Right atrium auricular region (tissue), 2 donors: ENCODE measurements around the gene THOC7. TPM values are rescaled to one million over a fixed set of nuclear protein-coding genes. Genes with fewer than 3 reads are reported as not detected.

ENCODE experiments used
- DNase-seq: peaks from one replicate; pipeline ENCODE4 v3.0.0-alpha.2; 2019; ENCODE audit warnings: low spot score
- H3K27ac ChIP-seq, 2 donors: fragments of 200-600 bp; sonication (generic); 1 replicate in 1 of 2; 2 replicates in 1 of 2; pipeline ENCODE4 v1.5.1; 2016 to 2019
- H3K27me3 ChIP-seq, 2 donors: fragments of 200-600 bp; sonication (generic); one replicate each; pipeline versions ENCODE4 v1.5.1 to v1.6.0; 2017 to 2019
- H3K36me3 ChIP-seq: fragments of 200-600 bp; sonication (generic); one replicate; pipeline ENCODE4 v1.5.1; 2016
- H3K4me1 ChIP-seq, 2 donors: fragments of 200-600 bp; sonication (generic); one replicate each; pipeline versions ENCODE4 v1.5.1 to v1.6.0; 2017 to 2019
- H3K4me3 ChIP-seq, 2 donors: fragments of 200-600 bp; sonication (generic); 1 replicate in 1 of 2; 2 replicates in 1 of 2; pipeline ENCODE4 v1.5.1; 2017 to 2019; ENCODE audit warnings: mild to moderate bottlenecking in 1 of 2, moderate library complexity in 1 of 2
- H3K9me3 ChIP-seq, 2 donors: fragments of 200-600 bp; sonication (generic); one replicate each; pipeline ENCODE4 v1.5.1; 2019
- CTCF ChIP-seq, 2 donors: fragments of 200-600 bp; sonication (generic); IDR thresholded peaks; one replicate each; pipeline ENCODE4 v1.5.1; 2019; ENCODE audit warnings: antibody characterized with exemption in 2 of 2
- total RNA-seq, 2 donors: library from RNA; depleted of rRNA; stranded (reverse); fragments of >200 nt; gene quantifications; one replicate each; pipeline ENCODE4 v1.1.0, GENCODE V29; 2016

THOC7 gene
- total RNA-seq, 2 donors from 2014 or later = 55.1 to 63.6 TPM

DNA sequence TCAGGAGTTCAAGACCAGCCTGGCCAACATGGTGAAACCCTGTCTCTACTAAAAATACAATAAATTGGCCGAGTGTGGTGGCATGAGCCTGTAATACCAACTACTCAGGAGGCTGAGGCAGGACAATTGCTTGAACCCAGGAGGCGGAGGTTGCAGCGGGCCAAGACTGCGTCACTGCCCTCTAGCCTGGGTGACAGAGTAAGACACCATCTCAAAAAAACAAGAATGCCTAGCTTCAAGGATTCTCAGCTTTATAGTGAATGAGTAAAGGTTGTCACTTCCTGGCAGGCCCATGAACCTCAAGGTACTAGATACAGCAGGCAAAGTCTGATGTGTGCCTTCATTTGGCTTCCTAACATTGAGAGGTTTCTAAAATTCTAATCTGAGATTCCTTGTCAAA, 14.4 kb downstream of the THOC7 start:
- H3K36me3 ChIP-seq = no peaks in the 10 kb centered on the region
- H3K27me3 ChIP-seq = no peaks in the 10 kb centered on the region
- no peak for TF ChIP-seq CTCF (IDR thresholded peaks at IDR 0.05)
- H3K4me1 ChIP-seq = peaks cover 0 to 9% of the 10 kb centered on the region in 2 donors
- no peak overlapping the region for H3K4me3 ChIP-seq
- no peaks in the 10 kb centered on the region for H3K9me3 ChIP-seq
- no peak for DNase-seq
- no peak overlapping the region for H3K27ac ChIP-seq

DNA sequence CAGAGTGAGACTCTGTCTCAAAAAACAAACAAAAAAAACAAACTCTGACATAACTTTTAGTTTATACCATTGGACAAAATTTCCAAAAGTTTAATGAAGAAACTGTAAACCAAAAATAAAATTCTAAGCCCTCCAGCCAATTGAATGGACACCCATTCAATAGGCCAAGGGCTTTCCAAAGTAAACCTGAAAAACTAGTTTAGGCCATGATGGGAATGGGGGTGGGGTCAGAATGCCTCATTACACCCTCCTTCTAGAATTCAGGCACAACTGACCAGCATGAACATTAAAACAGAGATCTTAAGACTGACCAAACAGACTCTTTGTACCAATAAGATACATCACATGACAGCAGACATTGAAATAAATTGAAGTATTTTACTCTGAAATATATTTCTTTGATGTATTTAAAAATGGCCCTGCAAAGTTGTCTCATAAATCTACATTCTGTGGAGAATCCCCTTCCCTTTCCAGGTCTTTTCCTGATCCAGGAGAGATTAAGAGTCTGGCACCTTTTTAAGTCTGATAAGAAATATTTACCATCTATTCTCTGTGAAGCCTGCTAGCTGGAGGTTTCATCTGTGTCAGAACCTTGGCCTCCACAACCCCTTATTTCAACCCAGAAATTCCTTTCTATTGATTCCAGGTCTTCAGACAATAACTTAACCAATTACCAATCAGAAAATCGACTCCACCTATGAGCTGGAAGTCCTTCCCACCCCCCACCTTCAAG, 15.7 kb downstream of the THOC7 start:
- H3K9me3 ChIP-seq = no peaks in the 10 kb centered on the region
- DNase-seq = no peak
- no peaks in the 10 kb centered on the region for H3K36me3 ChIP-seq
- no peak overlapping the region for H3K4me3 ChIP-seq
- no peaks in the 10 kb centered on the region for H3K27me3 ChIP-seq
- TF ChIP-seq CTCF (IDR thresholded peaks at IDR 0.05) = no peak
- peaks cover 0 to 9% of the 10 kb centered on the region in 2 donors for H3K4me1 ChIP-seq
- H3K27ac ChIP-seq = no peak overlapping the region

GRCh38 chr3:63845215-63845614, 18.4 kb downstream of the THOC7 start:
- H3K4me1 ChIP-seq = peaks cover 0 to 9% of the 10 kb centered on the region in 2 donors
- no peaks in the 10 kb centered on the region for H3K9me3 ChIP-seq
- no peak for TF ChIP-seq CTCF (IDR thresholded peaks at IDR 0.05)

GRCh38 chr3:63842127-63842526, 21.5 kb downstream of the THOC7 start:
- H3K4me1 ChIP-seq = peaks cover 0 to 9% of the 10 kb centered on the region in 2 donors
- no peak overlapping the region for H3K27ac ChIP-seq
- DNase-seq = no peak
- H3K4me3 ChIP-seq = no peak overlapping the region
- no peaks in the 10 kb centered on the region for H3K36me3 ChIP-seq
- TF ChIP-seq CTCF (IDR thresholded peaks at IDR 0.05) = no peak
- no peaks in the 10 kb centered on the region for H3K27me3 ChIP-seq
- H3K9me3 ChIP-seq = no peaks in the 10 kb centered on the region

More at GRCh38 chr3:63845215-63845614, 18.4 kb downstream of the THOC7 start:
- Histone ChIP-seq H3K27ac (no peak overlapping the region), H3K4me3 (no peak overlapping the region), H3K36me3 (no peaks in the 10 kb centered on the region), H3K27me3 (no peaks in the 10 kb centered on the region)
- no peak for DNase-seq

GRCh38 chr3:63841704-63842103, 21.9 kb downstream of the THOC7 start:
- no peak for DNase-seq
- no peak overlapping the region for H3K27ac ChIP-seq
- peaks cover 0 to 9% of the 10 kb centered on the region in 2 donors for H3K4me1 ChIP-seq
- no peak overlapping the region for H3K4me3 ChIP-seq
- H3K9me3 ChIP-seq = no peaks in the 10 kb centered on the region
- no peak for TF ChIP-seq CTCF (IDR thresholded peaks at IDR 0.05)
- no peaks in the 10 kb centered on the region for H3K27me3 ChIP-seq
- no peaks in the 10 kb centered on the region for H3K36me3 ChIP-seq

- Histone ChIP-seq H3K4me3 (no peak overlapping the region), H3K27me3 (no peaks in the 10 kb centered on the region), H3K27ac (no peak overlapping the region), H3K4me1 (no peaks in the 10 kb centered on the region), H3K9me3 (no peaks in the 10 kb centered on the region), H3K36me3 (peaks cover 41% of the 10 kb centered on the region)
- no peak for TF ChIP-seq CTCF (IDR thresholded peaks at IDR 0.05)
- no peak for DNase-seq
Measured at GRCh38 chr3:63832395-63832794, 31.2 kb downstream of the THOC7 start.
